Heart right ventricle (tissue), 16 donors: ENCODE data around the gene SCAMP3. TPM values are rescaled to one million over a fixed set of nuclear protein-coding genes. Genes with fewer than 3 reads are reported as not detected.

Experiments used
- ATAC-seq, 8 donors: fragments of 200-7000 bp; cut with Tn5 transposase; one replicate each; pipeline ENCODE4 v1.9.1; 2020; ENCODE audit warnings: mild to moderate bottlenecking in 8 of 8, moderate library complexity in 8 of 8, moderate number of reproducible peaks in 1 of 8
- DNase-seq, 2 donors: peaks; one replicate each; pipeline ENCODE4 v3.0.0-alpha.2; 2020
- H3K27ac ChIP-seq, 10 donors: fragments of 200-600 bp; sonication (generic) in 2 of 10; one replicate each; pipeline versions ENCODE4 v1.5.0 to v1.8.0; 2020 to 2022; ENCODE audit warnings: mild to moderate bottlenecking in 3 of 10
- H3K27me3 ChIP-seq, 7 donors: fragments of 200-600 bp; one replicate each; pipeline ENCODE4 v1.8.0; 2021 to 2022; ENCODE audit warnings: mild to moderate bottlenecking in 2 of 7
- H3K36me3 ChIP-seq, 9 donors: fragments of 200-600 bp; sonication (generic) in 1 of 9; one replicate each; pipeline versions ENCODE4 v1.5.0 to v1.8.0; 2020 to 2022; ENCODE audit warnings: mild to moderate bottlenecking in 2 of 9
- H3K4me1 ChIP-seq, 9 donors: fragments of 200-600 bp; sonication (generic) in 1 of 9; one replicate each; pipeline versions ENCODE4 v1.5.0 to v1.8.0; 2020 to 2022; ENCODE audit warnings: mild to moderate bottlenecking in 4 of 9
- H3K4me3 ChIP-seq, 10 donors: fragments of 200-600 bp; sonication (generic) in 2 of 10; one replicate each; pipeline versions ENCODE4 v1.5.0 to v1.8.0; 2020 to 2022; ENCODE audit warnings: mild to moderate bottlenecking in 7 of 10, moderate library complexity in 2 of 10
- H3K9me3 ChIP-seq, 11 donors: fragments of 200-600 bp in 10 of 11; sonication (generic) in 2 of 11; one replicate each; pipeline versions ENCODE4 v1.5.0 to v1.8.0; 2013 to 2022; ENCODE audit warnings: mild to moderate bottlenecking in 2 of 11, control low read depth in 1 of 11, moderate library complexity in 1 of 11
- WGBS, 2 donors: extraction: QIAGEN DNeasy Blood & Tissue Kit; methylation state at CpG; one replicate each; pipeline ENCODE4 v1.1.7; 2013; ENCODE audit warnings: inconsistent platforms in 1 of 2; 5-methylcytosine and 5-hydroxymethylcytosine counted together
- intact Hi-C, 10 donors: fragments of 100-400 bp; cut with DNase I; formaldehyde crosslinking; loops; one replicate each; pipeline versions ENCODE4 v1.11.1 to v1.14.2; 2022
- polyA plus RNA-seq, 2 donors: library from polyadenylated mRNA; stranded (reverse); fragments of 200-250 nt; gene quantifications; one replicate each; pipeline ENCODE4 v1.2.3, GENCODE V29; 2013
- total RNA-seq, 10 donors: library from RNA; stranded (reverse); fragmentation: NEBNext Ultra II Directional in 3 of 10; extraction: Animal tissue kit (Norgen Biotek cat#: 25700) in 3 of 10; gene quantifications; one replicate each; pipeline versions ENCODE4 v1.2.1 to v1.2.4, GENCODE V29; 2021 to 2023
- TF ChIP-seq, protein P1 (sequence below), 9 donors: fragments of 200-600 bp; sonication (generic) in 2 of 9; IDR thresholded peaks; one replicate each; pipeline versions ENCODE4 v1.5.0 to v1.8.0; 2021 to 2022; ENCODE audit warnings: antibody characterized with exemption in 9 of 9, mild to moderate bottlenecking in 5 of 9, moderate library complexity in 1 of 9
- donor health status: Arrhythmogenic right ventricular cardiomyopathy.
- donor health status: ischemic (EF 13 %, LVEDD 7.1; RV severe dilation, severe dysfunction).
- donor health status: healthy with polysubstance abuse.
- donor health status: DM: no; HTN: yes; CAD: no.
- donor health status: DM: no; HTN: no; CAD: no.
- donor health status: ischemic (EF 25% LVEDD 6.9; RV normal size, moderate dysfunction).
- donor health status: ischemic (EF 25% LVEDD 5.7; RV mildly dilated, moderate dysfunction).
- donor health status: healthy.
- donor health status: DM: yes; HTN: yes; CAD: no.
- donor health status: Ischemic cardiomyopathy.
- donor health status: ischemic (EF 35%, LVEDD 5.7; RV mildly dilated, moderate dysfunction).
- donor health status: nonischemic (EF 11% LVEDD 7.7; RV severe dilation, severe dysfunction).
- donor health status: DM: yes; HTN: yes; CAD: no.
- donor health status: PGD.
- donor health status: ischemic (EF 29% LVEDD 5.4; RV normal size, mild dysfunction).
- donor health status: nonischemic (EF 23%, LVEDD 6.1; RV moderate dilation, normal function).

Gene SCAMP3
- total and polyA plus RNA-seq, 12 donors, result 47.9 to 109 (median 60.1) TPM

DNA sequence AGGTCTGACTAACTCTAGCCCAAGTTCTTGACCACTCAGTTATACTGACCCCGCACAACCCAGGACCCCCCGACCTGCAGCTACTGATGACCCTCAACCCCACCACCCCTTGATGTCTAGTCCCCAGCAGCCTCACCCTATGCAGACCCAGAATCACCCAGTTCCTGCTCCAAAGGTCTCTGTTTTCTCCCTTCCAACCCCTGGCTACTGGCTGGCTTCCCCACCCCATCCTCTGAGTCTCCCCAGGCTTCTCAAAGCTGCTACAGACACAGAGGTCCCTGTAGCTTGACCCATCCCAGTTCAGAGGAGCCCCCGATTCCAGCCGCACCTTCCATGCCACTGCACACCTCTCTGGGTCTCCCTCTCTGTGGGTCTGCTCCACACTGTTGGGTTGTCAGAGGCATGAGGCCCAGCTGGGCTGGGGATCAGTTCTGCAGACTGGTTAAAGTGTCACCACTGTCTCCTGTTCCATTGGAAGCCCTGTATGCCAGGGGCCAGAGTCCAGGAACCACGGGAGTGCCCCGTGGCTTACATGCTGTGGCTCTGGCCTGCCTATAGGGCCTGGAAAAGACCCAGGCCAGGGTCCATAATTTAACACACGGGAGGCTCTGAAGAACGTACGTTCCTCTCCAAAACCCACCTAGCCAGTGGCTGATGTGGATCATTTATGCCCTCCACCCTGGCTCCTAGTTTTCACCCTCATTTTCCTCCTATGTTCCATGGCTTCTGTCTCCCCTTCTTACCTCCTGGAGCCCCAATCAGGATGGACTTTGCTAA is 38.6 kb upstream of the SCAMP3 start:
- Histone ChIP-seq H3K27me3 (peaks cover 0 to 22% (median 12%) of the 10 kb centered on the region in 7 donors), H3K4me3 (no peak overlapping the region), H3K4me1 (peaks cover 0 to under 1% (median 0%) of the 10 kb centered on the region in 9 donors), H3K36me3 (no peaks in the 10 kb centered on the region), H3K9me3 (no peaks in the 10 kb centered on the region), H3K27ac (no peak overlapping the region)
- intact Hi-C loops, result no loop called here
- TF ChIP-seq, protein P1, sequence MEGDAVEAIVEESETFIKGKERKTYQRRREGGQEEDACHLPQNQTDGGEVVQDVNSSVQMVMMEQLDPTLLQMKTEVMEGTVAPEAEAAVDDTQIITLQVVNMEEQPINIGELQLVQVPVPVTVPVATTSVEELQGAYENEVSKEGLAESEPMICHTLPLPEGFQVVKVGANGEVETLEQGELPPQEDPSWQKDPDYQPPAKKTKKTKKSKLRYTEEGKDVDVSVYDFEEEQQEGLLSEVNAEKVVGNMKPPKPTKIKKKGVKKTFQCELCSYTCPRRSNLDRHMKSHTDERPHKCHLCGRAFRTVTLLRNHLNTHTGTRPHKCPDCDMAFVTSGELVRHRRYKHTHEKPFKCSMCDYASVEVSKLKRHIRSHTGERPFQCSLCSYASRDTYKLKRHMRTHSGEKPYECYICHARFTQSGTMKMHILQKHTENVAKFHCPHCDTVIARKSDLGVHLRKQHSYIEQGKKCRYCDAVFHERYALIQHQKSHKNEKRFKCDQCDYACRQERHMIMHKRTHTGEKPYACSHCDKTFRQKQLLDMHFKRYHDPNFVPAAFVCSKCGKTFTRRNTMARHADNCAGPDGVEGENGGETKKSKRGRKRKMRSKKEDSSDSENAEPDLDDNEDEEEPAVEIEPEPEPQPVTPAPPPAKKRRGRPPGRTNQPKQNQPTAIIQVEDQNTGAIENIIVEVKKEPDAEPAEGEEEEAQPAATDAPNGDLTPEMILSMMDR (IDR thresholded peaks at IDR 0.05), result no peak
- DNase-seq (no peak), ATAC-seq (peak in 1 of 8 donors; percentile 19)
- 86 to 88% methylated on average over 9 of the region's 9 CpGs for WGBS, 2 donors

- H3K4me3 ChIP-seq, result no peak overlapping the region
- H3K4me1 ChIP-seq, result peaks cover 2 to 8% (median 5%) of the 10 kb centered on the region in 9 donors
- intact Hi-C loops, result no loop called here
- no peak overlapping the region for H3K27ac ChIP-seq
- DNase-seq (no peak), ATAC-seq (no peak)
- H3K27me3 ChIP-seq, result peaks cover 2 to 29% (median 20%) of the 10 kb centered on the region in 7 donors
- H3K9me3 ChIP-seq, result no peaks in the 10 kb centered on the region
- TF ChIP-seq, protein P1 (IDR thresholded peaks at IDR 0.05), result no peak
- WGBS, 2 donors, result 95% methylated on average over 8 of the region's 8 CpGs
- no peaks in the 10 kb centered on the region for H3K36me3 ChIP-seq
Measured at GRCh38 chr1:155300024-155300423, 37.9 kb upstream of the SCAMP3 start.

- no peak for ATAC-seq
- H3K27ac ChIP-seq, result no peak overlapping the region
- TF ChIP-seq, protein P1 (IDR thresholded peaks at IDR 0.05), result no peak
- DNase-seq, result no peak
- no peak overlapping the region for H3K4me3 ChIP-seq
- no peaks in the 10 kb centered on the region for H3K9me3 ChIP-seq
- 67 to 72% methylated on average over 7 of the region's 7 CpGs for WGBS, 2 donors
- H3K36me3 ChIP-seq, result no peaks in the 10 kb centered on the region
- intact Hi-C loops, result no loop called here
- peaks cover 9 to 47% (median 32%) of the 10 kb centered on the region in 7 donors for H3K27me3 ChIP-seq
- H3K4me1 ChIP-seq, result peaks cover 2 to 14% (median 6%) of the 10 kb centered on the region in 9 donors
Measured at GRCh38 chr1:155297384-155297783, 35.2 kb upstream of the SCAMP3 start.

DNA sequence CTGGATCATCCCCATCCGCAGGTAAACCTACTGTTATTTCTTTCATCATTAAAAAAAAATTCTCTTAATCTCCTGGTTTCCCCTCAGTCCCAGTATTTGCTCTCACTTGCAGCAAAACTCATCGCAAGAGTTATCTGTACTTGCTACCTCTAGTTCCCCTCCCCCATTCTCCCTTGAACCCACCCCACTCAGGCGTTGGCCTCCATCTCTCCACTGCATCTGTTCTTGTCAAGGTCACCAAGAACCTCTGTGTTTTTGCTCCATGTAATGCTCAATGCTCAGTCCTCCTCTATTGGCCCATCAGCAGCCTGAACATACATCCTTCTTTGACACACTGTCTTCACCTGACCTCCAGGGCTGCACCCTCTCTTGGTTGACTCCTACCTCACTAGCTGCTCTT is 34.5 kb upstream of the SCAMP3 start:
- WGBS, 2 donors, result 80 to 83% methylated on average over 3 of the region's 3 CpGs
- no peaks in the 10 kb centered on the region for H3K36me3 ChIP-seq
- H3K9me3 ChIP-seq, result no peaks in the 10 kb centered on the region
- no peak overlapping the region for H3K27ac ChIP-seq
- intact Hi-C loops, result no loop called here
- TF ChIP-seq, protein P1 (IDR thresholded peaks at IDR 0.05), result no peak
- H3K27me3 ChIP-seq, result peaks cover 9 to 48% (median 32%) of the 10 kb centered on the region in 7 donors
- DNase-seq, result no peak
- H3K4me3 ChIP-seq, result no peak overlapping the region
- peaks cover 2 to 14% (median 6%) of the 10 kb centered on the region in 9 donors for H3K4me1 ChIP-seq
- ATAC-seq, result no peak
